ENCODE measurements around the gene RNF227. TPM values are rescaled to one million over a fixed set of nuclear protein-coding genes. Genes with fewer than 3 reads are reported as not detected.
A peak's percentile ranks its signal among the peaks of the same experiment; 100 is the strongest.

RNF227 gene
- total and polyA plus RNA-seq, 7 donors, result 0.69 to 4.5 (median 3.6) TPM

GRCh38 chr17:7882629-7883028 is 33.5 kb downstream of the RNF227 start:
- Histone ChIP-seq H3K27me3 (no peaks in the 10 kb centered on the region), H3K4me1 (peaks cover 0 to 50% (median 47%) of the 10 kb centered on the region in 4 donors), H3K9me3 (no peaks in the 10 kb centered on the region), H3K27ac (peak overlapping the region in 3 of 4 donors; percentile 93 to 98 (median 96)), H3K4me3 (no peak overlapping the region), H3K36me3 (peaks cover 0 to 11% (median 0%) of the 10 kb centered on the region in 4 donors)
- intact Hi-C loops (cut with DNase I), result no loop called here
- TF ChIP-seq POLR2AphosphoS5 (IDR thresholded peaks at IDR 0.05) (peak in 1 of 4 donors; percentile 28), CTCF (IDR thresholded peaks at IDR 0.05) (no peak), POLR2A (IDR thresholded peaks at IDR 0.05) (no peak)
- 83 to 90% methylated on average over 3 of the region's 3 CpGs for WGBS, 2 donors
- DNase-seq, result no peak

- Histone ChIP-seq H3K4me3 (no peak overlapping the region), H3K36me3 (peaks cover 0 to 11% (median 0%) of the 10 kb centered on the region in 4 donors), H3K4me1 (peaks cover 0 to 46% (median 45%) of the 10 kb centered on the region in 4 donors), H3K27ac (peak overlapping the region in 3 of 4 donors; percentile 49 to 96 (median 93)), H3K27me3 (no peaks in the 10 kb centered on the region), H3K9me3 (no peaks in the 10 kb centered on the region)
- TF ChIP-seq EP300 (IDR thresholded peaks at IDR 0.05) (no peak), POLR2AphosphoS5 (IDR thresholded peaks at IDR 0.05) (no peak), CTCF (IDR thresholded peaks at IDR 0.05) (no peak), POLR2A (IDR thresholded peaks at IDR 0.05) (no peak)
- no peak for DNase-seq
- intact Hi-C loops (cut with DNase I), result no loop called here
- WGBS, 2 donors, result 57 to 72% methylated on average over 7 of the region's 7 CpGs
Observed at GRCh38 chr17:7882068-7882467, 34.0 kb downstream of the RNF227 start.

- TF ChIP-seq CTCF (IDR thresholded peaks at IDR 0.05) (no peak), POLR2A (IDR thresholded peaks at IDR 0.05) (no peak), EP300 (IDR thresholded peaks at IDR 0.05) (no peak), POLR2AphosphoS5 (IDR thresholded peaks at IDR 0.05) (no peak)
- peaks cover 0 to 40% (median 39%) of the 10 kb centered on the region in 4 donors for H3K4me1 ChIP-seq
- H3K27me3 ChIP-seq, result no peaks in the 10 kb centered on the region
- DNase-seq, result no peak
- 45 to 50% methylated on average over 7 of the region's 7 CpGs for WGBS, 2 donors
- peak overlapping the region in 3 of 4 donors; percentile 22 to 93 (median 49) for H3K27ac ChIP-seq
- no peak overlapping the region for H3K4me3 ChIP-seq
- intact Hi-C loops (cut with DNase I), result loop anchor here (2.0 kb wide), 1 partner anchor 17 kb away; no protein-coding TSS in a partner anchor
- H3K9me3 ChIP-seq, result no peaks in the 10 kb centered on the region
- H3K36me3 ChIP-seq, result peaks cover 0 to 11% (median 0%) of the 10 kb centered on the region in 4 donors
Observed at GRCh38 chr17:7881276-7882054, 34.6 kb downstream of the RNF227 start.

- Histone ChIP-seq H3K27ac (no peak overlapping the region), H3K4me1 (peaks cover 0 to 31% (median 30%) of the 10 kb centered on the region in 4 donors), H3K27me3 (no peaks in the 10 kb centered on the region), H3K4me3 (no peak overlapping the region), H3K9me3 (no peaks in the 10 kb centered on the region), H3K36me3 (peaks cover 0 to 15% (median 0%) of the 10 kb centered on the region in 4 donors)
- WGBS, 2 donors, result 15 to 56% methylated on average over 3 of the region's 3 CpGs
- TF ChIP-seq CTCF (IDR thresholded peaks at IDR 0.05) (no peak), POLR2A (IDR thresholded peaks at IDR 0.05) (no peak), POLR2AphosphoS5 (IDR thresholded peaks at IDR 0.05) (no peak), EP300 (IDR thresholded peaks at IDR 0.05) (no peak)
- intact Hi-C loops (cut with DNase I), result loop anchor here (2.0 kb wide), 1 partner anchor 15 kb away; no protein-coding TSS in a partner anchor
- DNase-seq, result no peak
Observed at GRCh38 chr17:7880076-7880868, 35.8 kb downstream of the RNF227 start.

Measured in sigmoid colon (tissue), 7 donors.